ENCODE results near the gene AMT.

GRCh38 chr3:49445391-49445790 is 23.1 kb upstream of the AMT start:
- TF ChIP-seq EP300 (IDR thresholded peaks at IDR 0.05) (no peak), ZFP36 (IDR thresholded peaks at IDR 0.05; ENCODE audit: borderline replicate concordance, partially characterized antibody) (no peak), MYC (IDR thresholded peaks at IDR 0.05; ENCODE audit: borderline replicate concordance, low read length) (no peak), ATOH8 (CRISPR knock-in tag; IDR thresholded peaks at IDR 0.05; ENCODE audit: low read depth) (no peak), CTCF (IDR thresholded peaks at IDR 0.05) (no peak), POLR2A (IDR thresholded peaks at IDR 0.05; ENCODE audit: low read length) (no peak), BHLHE40 (IDR thresholded peaks at IDR 0.05; ENCODE audit: low read depth, low read length) (no peak)

Data from A549 (cell line).